GM19043 (cell line): Measurements from ENCODE around the gene ANTXR1.

ENCODE experiments used
- ATAC-seq: cut with Tn5 transposase; IDR thresholded peaks from one replicate; pipeline ENCODE4 v1.9.1; 2021; ENCODE audit warnings: low read depth; ENCODE audit not compliant: unreplicated experiment

ANTXR1 gene

DNA sequence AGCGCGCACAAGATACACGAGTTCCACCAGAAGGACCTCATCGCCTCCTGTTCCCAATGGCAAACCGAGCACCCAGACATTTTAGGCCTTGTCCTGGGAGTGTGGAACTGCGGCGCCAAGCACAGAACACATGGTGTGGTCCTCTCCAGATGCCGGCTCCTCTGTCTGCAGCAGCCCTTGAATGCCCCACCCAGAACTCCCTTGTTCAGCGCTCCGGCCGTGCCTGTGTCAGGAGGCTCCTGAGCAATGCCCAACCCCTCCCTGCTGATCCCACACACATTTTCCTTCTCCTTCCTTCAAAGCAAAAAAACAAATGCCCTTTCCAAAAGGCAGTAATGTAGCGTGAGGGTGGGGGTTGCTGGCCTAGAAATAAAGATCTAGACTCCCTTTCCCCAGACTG is 284.2 kb downstream of the ANTXR1 start:
- no peak for ATAC-seq

DNA sequence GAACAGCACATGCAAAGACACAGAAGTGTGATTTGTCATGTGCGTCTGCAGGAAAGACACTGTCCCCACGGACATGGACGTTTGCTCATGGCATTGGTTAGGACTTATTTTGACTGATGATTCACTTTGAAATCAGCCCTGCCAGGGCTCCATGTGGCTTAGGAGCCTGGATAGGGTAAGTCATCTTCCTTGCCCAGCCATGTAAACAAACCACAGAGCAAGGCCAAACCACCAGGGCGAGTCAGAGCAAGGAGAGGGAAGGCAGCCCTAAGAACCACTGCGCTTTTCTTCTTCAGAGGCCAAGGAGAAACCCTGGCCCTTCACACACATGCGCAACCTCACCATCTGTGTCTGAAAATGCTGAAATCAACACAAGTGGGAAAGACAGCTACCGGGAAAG is 285.3 kb downstream of the ANTXR1 start:
- no peak for ATAC-seq

DNA sequence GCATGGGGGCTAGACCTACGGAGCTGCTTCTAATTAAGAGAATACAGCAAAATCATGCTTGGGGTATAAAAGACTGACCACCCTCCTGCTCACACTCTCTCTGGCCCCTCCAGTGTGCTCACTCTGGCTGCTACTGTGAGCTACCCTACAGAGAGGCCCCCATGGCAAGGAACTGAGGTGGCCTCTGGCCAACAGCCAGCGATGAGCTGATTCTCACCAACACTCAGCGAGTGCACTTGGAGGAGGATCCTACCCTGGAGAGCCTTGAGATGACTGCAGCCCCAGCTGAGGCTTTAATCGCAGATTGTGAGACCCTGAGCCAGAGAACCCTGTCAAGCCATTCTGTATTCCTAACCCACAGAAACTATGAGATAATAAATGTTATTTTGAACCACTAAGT is 285.9 kb downstream of the ANTXR1 start:
- ATAC-seq: no peak
